Measurements from ENCODE around the gene BGLAP.

Gene BGLAP

GRCh38 chr1:156193488-156194299 is 48.3 kb upstream of the BGLAP start, which contains the start of gene SLC25A44 (continued):
- TF ChIP-seq ZNF501 (tag by site-specific recombination; IDR thresholded peaks at IDR 0.05): peak; percentile 32; the same call in 1 of the 2 replicates
- TF ChIP-seq, protein P1, sequence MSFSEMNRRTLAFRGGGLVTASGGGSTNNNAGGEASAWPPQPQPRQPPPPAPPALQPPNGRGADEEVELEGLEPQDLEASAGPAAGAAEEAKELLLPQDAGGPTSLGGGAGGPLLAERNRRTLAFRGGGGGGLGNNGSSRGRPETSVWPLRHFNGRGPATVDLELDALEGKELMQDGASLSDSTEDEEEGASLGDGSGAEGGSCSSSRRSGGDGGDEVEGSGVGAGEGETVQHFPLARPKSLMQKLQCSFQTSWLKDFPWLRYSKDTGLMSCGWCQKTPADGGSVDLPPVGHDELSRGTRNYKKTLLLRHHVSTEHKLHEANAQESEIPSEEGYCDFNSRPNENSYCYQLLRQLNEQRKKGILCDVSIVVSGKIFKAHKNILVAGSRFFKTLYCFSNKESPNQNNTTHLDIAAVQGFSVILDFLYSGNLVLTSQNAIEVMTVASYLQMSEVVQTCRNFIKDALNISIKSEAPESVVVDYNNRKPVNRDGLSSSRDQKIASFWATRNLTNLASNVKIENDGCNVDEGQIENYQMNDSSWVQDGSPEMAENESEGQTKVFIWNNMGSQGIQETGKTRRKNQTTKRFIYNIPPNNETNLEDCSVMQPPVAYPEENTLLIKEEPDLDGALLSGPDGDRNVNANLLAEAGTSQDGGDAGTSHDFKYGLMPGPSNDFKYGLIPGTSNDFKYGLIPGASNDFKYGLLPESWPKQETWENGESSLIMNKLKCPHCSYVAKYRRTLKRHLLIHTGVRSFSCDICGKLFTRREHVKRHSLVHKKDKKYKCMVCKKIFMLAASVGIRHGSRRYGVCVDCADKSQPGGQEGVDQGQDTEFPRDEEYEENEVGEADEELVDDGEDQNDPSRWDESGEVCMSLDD (tag by site-specific recombination; IDR thresholded peaks at IDR 0.05): 0 out of 2 replicates have a peak, but pooled peaks have one; percentile 18
- TF ChIP-seq ZNF513 (tag by site-specific recombination; IDR thresholded peaks at IDR 0.05): no peak
- TF ChIP-seq ZNF449 (tag by site-specific recombination; IDR thresholded peaks at IDR 0.05): peak; percentile 89; the same call in 1 of the 2 replicates
- TF ChIP-seq ZNF843 (tag by site-specific recombination; IDR thresholded peaks at IDR 0.05): 0 out of 2 replicates have a peak, but pooled peaks have one; percentile 19
- TF ChIP-seq ZNF555 (tag by site-specific recombination; conservative IDR thresholded peaks at IDR 0.05): no peak
- TF ChIP-seq ZNF600 (tag by site-specific recombination; IDR thresholded peaks at IDR 0.05): peak; percentile 64; the same call in 1 of the 2 replicates
- no peak for TF ChIP-seq ZNF157 (tag by site-specific recombination; IDR thresholded peaks at IDR 0.05)
- TF ChIP-seq, protein P2, sequence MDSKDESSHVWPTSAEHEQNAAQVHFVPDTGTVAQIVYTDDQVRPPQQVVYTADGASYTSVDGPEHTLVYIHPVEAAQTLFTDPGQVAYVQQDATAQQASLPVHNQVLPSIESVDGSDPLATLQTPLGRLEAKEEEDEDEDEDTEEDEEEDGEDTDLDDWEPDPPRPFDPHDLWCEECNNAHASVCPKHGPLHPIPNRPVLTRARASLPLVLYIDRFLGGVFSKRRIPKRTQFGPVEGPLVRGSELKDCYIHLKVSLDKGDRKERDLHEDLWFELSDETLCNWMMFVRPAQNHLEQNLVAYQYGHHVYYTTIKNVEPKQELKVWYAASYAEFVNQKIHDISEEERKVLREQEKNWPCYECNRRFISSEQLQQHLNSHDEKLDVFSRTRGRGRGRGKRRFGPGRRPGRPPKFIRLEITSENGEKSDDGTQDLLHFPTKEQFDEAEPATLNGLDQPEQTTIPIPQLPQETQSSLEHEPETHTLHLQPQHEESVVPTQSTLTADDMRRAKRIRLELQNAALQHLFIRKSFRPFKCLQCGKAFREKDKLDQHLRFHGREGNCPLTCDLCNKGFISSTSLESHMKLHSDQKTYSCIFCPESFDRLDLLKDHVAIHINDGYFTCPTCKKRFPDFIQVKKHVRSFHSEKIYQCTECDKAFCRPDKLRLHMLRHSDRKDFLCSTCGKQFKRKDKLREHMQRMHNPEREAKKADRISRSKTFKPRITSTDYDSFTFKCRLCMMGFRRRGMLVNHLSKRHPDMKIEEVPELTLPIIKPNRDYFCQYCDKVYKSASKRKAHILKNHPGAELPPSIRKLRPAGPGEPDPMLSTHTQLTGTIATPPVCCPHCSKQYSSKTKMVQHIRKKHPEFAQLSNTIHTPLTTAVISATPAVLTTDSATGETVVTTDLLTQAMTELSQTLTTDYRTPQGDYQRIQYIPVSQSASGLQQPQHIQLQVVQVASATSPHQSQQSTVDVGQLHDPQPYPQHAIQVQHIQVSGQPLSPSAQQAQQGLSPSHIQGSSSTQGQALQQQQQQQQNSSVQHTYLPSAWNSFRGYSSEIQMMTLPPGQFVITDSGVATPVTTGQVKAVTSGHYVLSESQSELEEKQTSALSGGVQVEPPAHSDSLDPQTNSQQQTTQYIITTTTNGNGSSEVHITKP (tag by site-specific recombination; IDR thresholded peaks at IDR 0.05): peak; percentile 64
- peak; percentile 61 for TF ChIP-seq ZXDB (tag by site-specific recombination; IDR thresholded peaks at IDR 0.05)
- TF ChIP-seq ZNF580 (tag by site-specific recombination; IDR thresholded peaks at IDR 0.05): peak; percentile 14; the same call in 1 of the 2 replicates
- TF ChIP-seq, protein P3, sequence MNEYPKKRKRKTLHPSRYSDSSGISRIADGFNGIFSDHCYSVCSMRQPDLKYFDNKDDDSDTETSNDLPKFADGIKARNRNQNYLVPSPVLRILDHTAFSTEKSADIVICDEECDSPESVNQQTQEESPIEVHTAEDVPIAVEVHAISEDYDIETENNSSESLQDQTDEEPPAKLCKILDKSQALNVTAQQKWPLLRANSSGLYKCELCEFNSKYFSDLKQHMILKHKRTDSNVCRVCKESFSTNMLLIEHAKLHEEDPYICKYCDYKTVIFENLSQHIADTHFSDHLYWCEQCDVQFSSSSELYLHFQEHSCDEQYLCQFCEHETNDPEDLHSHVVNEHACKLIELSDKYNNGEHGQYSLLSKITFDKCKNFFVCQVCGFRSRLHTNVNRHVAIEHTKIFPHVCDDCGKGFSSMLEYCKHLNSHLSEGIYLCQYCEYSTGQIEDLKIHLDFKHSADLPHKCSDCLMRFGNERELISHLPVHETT (tag by site-specific recombination; IDR thresholded peaks at IDR 0.05): peak; percentile 55; the same call in 1 of the 2 replicates
- TF ChIP-seq KLF16 (tag by site-specific recombination; IDR thresholded peaks at IDR 0.05): peak; percentile 36; the same call in 1 of the 2 replicates
- peak; percentile 57; the same call in 1 of the 2 replicates for TF ChIP-seq ZFP69B (tag by site-specific recombination; IDR thresholded peaks at IDR 0.05)
- peak; percentile 25; the same call in 1 of the 2 replicates for TF ChIP-seq ZNF561 (tag by site-specific recombination; IDR thresholded peaks at IDR 0.05; ENCODE audit: borderline replicate concordance)
- peak; percentile 98 for TF ChIP-seq SP2 (tag by site-specific recombination; IDR thresholded peaks at IDR 0.05)
- peak; percentile 45; the same call in 1 of the 2 replicates for TF ChIP-seq ZBTB8A (tag by site-specific recombination; IDR thresholded peaks at IDR 0.05)
- no peak for TF ChIP-seq PRDM6 (tag by site-specific recombination; IDR thresholded peaks at IDR 0.05)
- TF ChIP-seq ZNF140 (tag by site-specific recombination; IDR thresholded peaks at IDR 0.05): no peak
- peak; percentile 50 for TF ChIP-seq ZNF2 (tag by site-specific recombination; IDR thresholded peaks at IDR 0.05)

Data from HEK293 (cell line).